ENCODE measurements around the gene KRT23.
A peak's percentile ranks its signal among the peaks of the same experiment; 100 is the strongest.

The KRT23 gene

GRCh38 chr17:40906613-40907012 is 30.8 kb downstream of the KRT23 start:
- no peak for DNase-seq

- DNase-seq = no peak
Measured at GRCh38 chr17:40905370-40905769, 32.1 kb downstream of the KRT23 start.

DNA sequence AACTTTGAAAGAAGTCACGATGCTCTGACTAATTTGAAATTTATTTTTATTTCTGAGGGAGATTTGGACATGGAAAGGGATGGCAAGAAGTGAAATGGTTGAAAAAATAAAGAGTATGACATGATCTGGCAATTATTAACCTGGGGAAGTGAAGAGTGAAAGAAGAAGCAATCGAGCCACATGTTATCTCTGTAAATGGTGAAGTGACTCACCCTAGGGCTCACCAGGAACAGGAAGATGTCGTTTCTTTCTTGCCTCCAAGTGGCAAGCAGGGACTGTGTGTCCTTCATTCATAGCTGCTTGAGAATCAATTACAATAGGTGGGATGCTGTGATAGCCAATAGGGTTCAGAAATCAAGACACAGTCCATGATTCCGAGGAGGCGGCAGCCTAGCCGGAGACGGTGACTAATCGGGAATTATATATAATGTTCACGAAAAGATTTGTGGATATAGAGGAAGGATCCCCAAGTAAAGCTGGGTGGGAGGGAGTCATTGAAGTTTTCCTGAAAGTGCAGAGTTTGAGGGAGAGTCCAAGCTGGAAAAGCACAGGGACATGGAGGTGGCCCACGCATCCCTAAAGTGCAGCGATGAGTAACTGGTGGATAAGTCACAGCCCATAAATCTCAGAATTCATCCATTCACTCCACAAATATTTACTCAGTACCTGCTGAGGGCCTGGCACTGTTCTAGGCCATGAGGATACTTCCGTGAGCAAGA is 34.2 kb downstream of the KRT23 start:
- DNase-seq = no peak

DNA sequence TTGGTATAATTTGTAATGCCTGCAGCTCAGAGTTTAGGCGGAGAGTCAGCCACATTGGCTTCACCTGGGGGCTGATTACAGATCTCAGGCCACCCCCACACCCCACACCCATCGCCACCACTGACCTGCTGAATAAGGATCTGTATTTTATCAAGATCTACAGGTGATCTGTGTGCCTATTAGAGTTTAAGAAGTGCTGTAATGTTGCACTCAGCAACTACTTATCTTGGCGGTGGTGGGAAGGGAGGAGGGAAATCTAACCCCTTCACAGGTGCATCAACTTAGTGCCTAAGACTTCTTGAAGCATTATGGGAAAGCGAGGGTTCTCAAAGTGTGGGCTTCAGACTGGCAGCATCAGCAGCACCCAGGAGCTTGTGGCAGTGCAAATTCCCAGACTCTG is 34.9 kb downstream of the KRT23 start:
- no peak for DNase-seq

DNA sequence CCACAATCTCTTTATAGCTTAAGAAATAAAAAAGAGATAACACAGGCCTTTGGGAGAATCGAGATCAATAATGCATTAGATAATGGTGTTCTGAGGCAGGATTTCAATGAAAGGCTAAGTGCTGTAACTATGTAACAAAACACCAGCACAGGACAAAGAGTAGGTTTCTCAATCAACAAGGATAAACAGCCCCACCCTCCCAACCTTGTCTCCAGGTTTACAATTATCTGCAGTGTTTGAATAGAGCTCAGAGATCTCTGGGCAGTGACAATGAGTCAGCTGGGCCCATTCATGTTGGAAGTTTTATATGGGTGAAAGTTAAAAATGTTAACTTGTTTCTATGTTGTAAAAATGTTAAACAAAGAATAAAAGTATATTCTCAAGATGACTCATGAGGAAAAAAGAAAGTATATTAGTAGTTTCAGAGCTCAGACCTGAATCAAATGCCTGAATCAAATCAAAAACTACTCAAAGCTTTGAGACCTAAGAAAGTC is 35.4 kb downstream of the KRT23 start:
- no peak for DNase-seq

- DNase-seq = no peak
Measured at GRCh38 chr17:40900809-40901356, 36.6 kb downstream of the KRT23 start.

DNA sequence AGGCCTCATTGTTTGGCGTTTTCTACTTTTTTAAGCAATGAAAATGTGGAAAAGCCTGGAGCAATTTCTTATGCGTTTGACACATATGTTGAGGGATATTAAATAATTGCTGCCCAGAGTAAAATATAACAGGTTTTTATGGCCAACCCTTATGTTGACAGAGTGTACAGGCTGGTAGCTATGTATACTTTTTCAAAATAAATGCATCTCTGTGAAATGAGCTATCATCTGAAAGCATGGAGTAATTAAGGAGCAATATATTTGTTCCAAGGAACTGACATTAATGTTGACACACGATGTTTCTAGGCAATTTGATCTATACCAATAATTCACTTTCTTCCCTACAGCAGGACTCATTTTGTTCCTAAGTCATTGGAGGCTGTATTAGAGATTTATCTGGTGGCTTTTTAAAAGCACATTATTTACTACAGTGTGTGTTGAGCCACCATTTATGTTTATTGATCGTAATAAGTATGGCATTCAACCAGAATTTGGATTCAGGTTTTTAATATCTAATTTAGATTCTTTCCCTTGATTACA is 40.5 kb downstream of the KRT23 start:
- no peak for DNase-seq

DNA sequence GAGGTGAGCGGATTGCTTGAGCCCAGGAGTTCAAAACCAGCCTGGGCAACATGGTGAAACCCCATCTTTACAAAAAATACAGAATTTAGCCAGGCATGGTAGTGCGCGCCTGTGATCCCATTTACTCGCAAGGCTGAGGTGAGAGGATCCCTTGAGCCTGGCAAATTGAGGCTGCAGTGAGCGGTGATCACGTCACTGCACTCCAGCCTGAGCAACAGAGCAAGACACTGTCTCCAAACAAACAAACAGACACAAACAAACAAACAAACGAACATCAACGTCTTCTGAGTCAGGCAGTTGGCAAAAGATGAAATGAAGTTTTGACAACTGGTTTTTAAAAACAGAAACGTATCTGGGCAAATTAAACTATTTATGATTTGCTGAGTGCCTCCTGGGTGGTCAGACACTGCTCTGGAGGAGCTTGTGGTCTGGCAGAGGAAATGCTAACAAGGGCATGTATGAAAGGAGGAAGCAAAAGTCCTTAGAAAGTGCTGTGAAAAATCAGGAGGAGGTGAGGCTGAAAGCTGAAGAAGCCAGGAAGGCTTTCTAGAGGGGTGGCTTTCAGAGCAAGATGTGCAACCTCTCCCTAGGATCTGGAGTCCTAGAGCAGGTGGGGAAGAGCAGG is 42.2 kb downstream of the KRT23 start:
- no peak for DNase-seq

- no peak for DNase-seq
Measured at GRCh38 chr17:40888196-40888720, 49.2 kb downstream of the KRT23 start.

DNA sequence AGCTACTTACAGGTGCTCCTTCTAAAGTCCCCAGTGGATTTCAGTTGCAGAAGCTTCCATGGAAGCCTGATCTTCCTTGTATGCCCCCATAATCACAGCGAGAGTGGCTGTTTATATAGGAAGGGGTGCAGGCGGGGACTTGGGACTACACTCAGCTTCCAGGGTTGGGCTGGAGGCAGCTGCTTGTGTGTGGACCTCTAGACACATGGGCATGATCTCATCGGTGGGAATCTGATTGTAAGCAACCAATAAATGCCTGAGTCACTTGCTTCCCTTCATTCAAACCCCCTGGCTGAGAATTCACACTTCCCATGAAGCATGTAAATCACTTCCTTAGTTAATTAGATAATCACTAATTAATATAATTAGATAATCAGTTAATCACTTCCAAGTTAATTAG is 51.4 kb downstream of the KRT23 start:
- peak; percentile 31 for DNase-seq

DNA sequence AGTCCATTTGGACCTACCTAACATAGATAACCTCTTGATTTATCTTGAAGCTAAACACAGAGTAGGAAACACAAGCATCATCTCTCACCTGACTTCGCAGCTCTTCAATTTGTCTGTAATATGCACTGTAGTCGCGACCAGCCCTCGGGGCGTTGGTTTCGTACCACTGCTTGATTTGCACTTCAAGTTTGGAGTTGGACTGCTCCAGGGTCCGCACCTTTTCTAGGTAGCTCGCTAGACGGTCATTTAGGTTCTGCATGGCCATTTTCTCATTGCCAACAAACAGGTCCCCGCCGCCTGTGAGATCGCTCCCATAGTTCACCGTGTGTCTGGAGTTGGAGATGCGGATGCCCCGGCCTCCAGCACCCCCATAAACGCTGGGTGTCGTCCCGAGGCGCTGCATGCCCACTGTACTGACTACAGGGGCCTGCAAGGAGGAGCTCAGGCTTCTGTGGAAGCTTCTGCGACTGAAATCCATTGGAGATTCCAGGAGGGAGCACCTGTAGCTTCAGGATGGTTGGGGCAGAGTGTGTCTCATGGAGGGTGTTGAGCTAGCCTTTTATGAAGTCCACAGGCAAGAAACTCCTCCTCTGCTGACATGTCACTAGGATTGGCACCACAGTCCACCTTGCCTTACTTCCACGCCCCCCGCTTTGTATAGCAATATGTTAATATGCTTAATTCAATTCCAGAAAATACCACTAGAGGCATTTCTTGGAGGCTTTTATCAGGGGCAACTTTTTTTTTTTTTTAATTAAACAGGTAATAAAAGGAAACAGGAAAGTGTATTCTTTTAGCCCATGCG is 52.5 kb downstream of the KRT23 start, which contains the start of gene KRT20:
Gene KRT20 (minus strand): TSS at position 535 of the 805 bp plus-strand sequence. CDS start 57 bp downstream, at position 478.
- no peak for DNase-seq

DNA sequence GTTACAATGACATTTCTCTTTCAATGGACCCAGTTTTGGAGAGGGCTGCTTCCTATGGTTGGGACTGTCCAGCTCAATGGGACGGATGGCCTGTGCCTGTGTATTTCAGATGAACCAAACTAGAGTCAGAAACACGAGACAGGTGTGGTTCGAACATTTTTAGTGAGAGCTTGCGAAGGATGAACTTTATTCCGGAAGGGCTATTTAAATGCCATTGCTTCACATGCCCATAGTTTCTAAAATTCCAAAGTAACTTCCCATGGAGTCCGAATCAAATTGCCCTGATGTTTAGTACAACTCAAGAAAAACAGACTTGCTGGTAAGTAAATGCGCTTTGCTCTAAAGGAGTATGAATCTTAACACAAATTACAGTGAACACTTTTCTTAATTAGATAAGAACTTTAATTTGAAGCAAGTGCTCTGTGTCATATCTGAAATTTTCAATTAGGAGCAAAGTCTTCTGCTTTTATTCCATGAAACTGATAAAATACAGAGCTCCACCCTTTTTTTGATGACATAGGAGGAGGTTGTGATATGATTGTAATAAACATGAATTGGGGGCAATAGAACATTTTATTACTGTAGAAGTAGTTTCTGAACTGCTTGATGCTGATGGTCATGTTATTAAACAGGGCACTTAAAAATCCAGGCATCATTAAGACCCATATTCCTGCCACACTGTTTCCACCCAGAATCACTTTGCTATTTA is 53.7 kb downstream of the KRT23 start:
- no peak for DNase-seq

GRCh38 chr17:40883031-40883430 is 54.4 kb downstream of the KRT23 start:
- DNase-seq = no peak

DNA sequence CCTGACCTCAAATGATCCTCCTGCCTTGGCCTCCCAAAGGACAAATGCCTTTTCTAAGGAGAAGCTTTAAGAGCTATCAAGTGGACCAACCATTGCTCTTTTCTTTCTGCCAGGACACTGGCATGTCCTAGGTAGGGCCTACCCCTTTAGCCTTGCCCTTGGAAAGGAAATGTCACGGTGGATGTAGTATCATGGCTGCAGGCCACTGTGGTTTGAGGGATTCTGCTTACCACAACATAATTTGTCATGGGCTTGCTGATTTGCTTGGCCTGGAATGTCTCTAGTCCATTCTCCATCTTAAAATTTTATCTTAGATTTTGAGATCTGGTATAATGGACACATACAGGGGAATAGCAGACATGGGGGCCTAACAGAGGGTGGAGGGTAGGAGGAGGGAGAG is 58.4 kb downstream of the KRT23 start:
- no peak for DNase-seq

DNA sequence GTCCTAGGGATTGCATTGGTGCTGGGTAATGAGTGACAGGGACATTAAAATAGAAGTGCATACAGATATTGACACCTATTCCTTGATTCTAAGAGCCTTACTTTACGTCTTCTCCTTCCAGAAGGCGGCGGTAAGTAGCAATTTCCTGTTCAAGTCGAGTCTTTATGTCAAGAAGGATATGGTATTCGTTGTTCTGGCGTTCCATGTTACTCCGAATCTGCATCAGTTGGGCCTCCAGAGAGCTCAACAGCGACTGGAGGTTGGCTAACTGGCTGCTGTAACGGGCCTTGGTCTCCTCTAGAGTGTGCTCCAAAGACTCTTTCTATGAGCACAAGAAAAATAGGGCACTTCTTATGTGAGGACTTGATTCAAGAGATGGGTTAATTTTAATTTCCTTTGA is 59.4 kb downstream of the KRT23 start:
- DNase-seq = no peak

GRCh38 chr17:40873801-40874200 is 63.6 kb downstream of the KRT23 start:
- no peak for DNase-seq

- DNase-seq = no peak
Measured at GRCh38 chr17:40873255-40873654, 64.2 kb downstream of the KRT23 start.

Measured in eye (tissue), 1 donor.